HepG2 (cell line): ENCODE results near the gene CLDN15. TPM values are rescaled to one million over a fixed set of nuclear protein-coding genes. Genes with fewer than 3 reads are reported as not detected.

Experiments
- DBP ChIP-seq: sonication (generic); formaldehyde crosslinking; IDR thresholded peaks from 2 replicates; pipeline ENCODE4 v1.4.0; 2020; ENCODE audit warnings: missing genetic modification reagents; ENCODE audit errors: not compliant biosample characterization
- DNMT1 ChIP-seq: sonication (generic); formaldehyde crosslinking; IDR thresholded peaks from 2 replicates; pipeline ENCODE4 v1.5.1; 2020; ENCODE audit warnings: mild to moderate bottlenecking, missing genetic modification reagents
- E2F1 ChIP-seq: sonication (generic); formaldehyde crosslinking; IDR thresholded peaks from 2 replicates; pipeline ENCODE4 v1.5.0; 2020; ENCODE audit warnings: missing genetic modification reagents
- HNRNPL ChIP-seq: fragments of 200-400 bp; formaldehyde crosslinking; IDR thresholded peaks from 2 replicates; pipeline ENCODE4 v1.6.1; 2017; ENCODE audit warnings: mild to moderate bottlenecking, low read depth, low read length
- IRF1 ChIP-seq: sonication (generic); formaldehyde crosslinking; IDR thresholded peaks from 2 replicates; pipeline ENCODE4 v1.4.0; 2020; ENCODE audit warnings: low read depth, mild to moderate bottlenecking, missing genetic modification reagents
- ISL2 ChIP-seq: sonication (generic); formaldehyde crosslinking; IDR thresholded peaks from 2 replicates; pipeline ENCODE4 v1.5.0; 2020; ENCODE audit warnings: missing genetic modification reagents
- KDM2A ChIP-seq: sonication (generic); formaldehyde crosslinking; IDR thresholded peaks from 2 replicates; pipeline ENCODE4 v1.4.0; 2020; ENCODE audit warnings: low read depth, missing genetic modification reagents, borderline replicate concordance
- MEF2D ChIP-seq: sonication (generic); formaldehyde crosslinking; IDR thresholded peaks from 2 replicates; pipeline ENCODE4 v1.5.1; 2020; ENCODE audit warnings: mild to moderate bottlenecking, missing genetic modification reagents
- POGZ ChIP-seq: sonication (generic); formaldehyde crosslinking; IDR thresholded peaks from 2 replicates; pipeline ENCODE4 v1.4.0; 2020; ENCODE audit warnings: mild to moderate bottlenecking, missing genetic modification reagents
- POLR2G ChIP-seq: fragments of 200-400 bp; formaldehyde crosslinking; IDR thresholded peaks from 2 replicates; pipeline ENCODE4 v1.6.1; 2018; ENCODE audit warnings: mild to moderate bottlenecking, low read depth, low read length, moderate library complexity
- PRDM15 ChIP-seq: sonication (generic); formaldehyde crosslinking; IDR thresholded peaks from 2 replicates; pipeline ENCODE4 v1.4.0; 2020; ENCODE audit warnings: missing genetic modification reagents
- RARG ChIP-seq: sonication (generic); formaldehyde crosslinking; IDR thresholded peaks from 2 replicates; pipeline ENCODE4 v1.4.0; 2020; ENCODE audit warnings: low read depth, mild to moderate bottlenecking, missing genetic modification reagents
- RBM39 ChIP-seq: fragments of 200-400 bp; formaldehyde crosslinking; IDR thresholded peaks from one replicate; pipeline ENCODE4 v1.6.1; 2018; ENCODE audit warnings: antibody characterized with exemption, mild to moderate bottlenecking, low read depth, low read length; ENCODE audit not compliant: poor library complexity, severe bottlenecking
- RFXANK ChIP-seq: IDR thresholded peaks from 2 replicates; pipeline ENCODE4 v1.6.1; 2016
- SAP130 ChIP-seq: IDR thresholded peaks from 2 replicates; pipeline ENCODE4 v1.6.1; 2016; ENCODE audit warnings: low read depth
- SP140L ChIP-seq: sonication (generic); formaldehyde crosslinking; IDR thresholded peaks from 2 replicates; pipeline ENCODE4 v1.4.0; 2020; ENCODE audit warnings: missing genetic modification reagents, borderline replicate concordance
- STAT5B ChIP-seq: sonication (generic); formaldehyde crosslinking; IDR thresholded peaks from 2 replicates; pipeline ENCODE4 v1.4.0; 2020; ENCODE audit warnings: missing genetic modification reagents
- TCF7 ChIP-seq: sonication (generic); IDR thresholded peaks from 2 replicates; pipeline ENCODE4 v1.6.1; 2016; ENCODE audit warnings: antibody characterized with exemption, low read depth
- WIZ ChIP-seq: sonication (generic); formaldehyde crosslinking; IDR thresholded peaks from 2 replicates; pipeline ENCODE4 v1.5.1; 2020; ENCODE audit warnings: mild to moderate bottlenecking, missing genetic modification reagents
- ZNF543 ChIP-seq: sonication (generic); formaldehyde crosslinking; IDR thresholded peaks from 2 replicates; pipeline ENCODE4 v1.4.0; 2020; ENCODE audit warnings: mild to moderate bottlenecking, missing genetic modification reagents
- ZNF546 ChIP-seq: sonication (generic); formaldehyde crosslinking; conservative IDR thresholded peaks from 2 replicates; pipeline ENCODE4 v1.8.1; 2023; ENCODE audit warnings: mild to moderate bottlenecking, missing genetic modification reagents
- ZNF737 ChIP-seq: sonication (generic); formaldehyde crosslinking; IDR thresholded peaks from 2 replicates; pipeline ENCODE4 v1.5.0; 2020; ENCODE audit warnings: missing genetic modification reagents, mild to moderate bottlenecking, borderline replicate concordance
- ZNF792 ChIP-seq: IDR thresholded peaks from 2 replicates; pipeline ENCODE4 v1.6.1; 2016
- ZNF816 ChIP-seq: sonication (generic); formaldehyde crosslinking; IDR thresholded peaks from 2 replicates; pipeline ENCODE4 v1.8.0; 2022; ENCODE audit warnings: missing genetic modification reagents, mild to moderate bottlenecking, borderline replicate concordance
- polyA plus RNA-seq, 8 experiments: library from polyadenylated mRNA; depleted of rRNA in 3 of 8; stranded (reverse) in 7 of 8; unstranded in 1 of 8; fragments of >200 nt; fragmentation: Illumina TruSeq in 4 of 8; extraction: Trizol in 4 of 8; gene quantifications; 2 replicates each; pipeline versions ENCODE4 v1.2.1 to v1.2.3, GENCODE V29; 2011 to 2016; ENCODE audit warnings: low read depth in 4 of 8, missing spikeins in 1 of 8, mixed read lengths in 1 of 8; ENCODE audit not compliant: insufficient read depth in 1 of 8
- total RNA-seq, 5 experiments: library from RNA; depleted of rRNA; stranded (reverse); fragments of >200 nt; fragmentation: Illumina TruSeq; extraction: Trizol; gene quantifications; 2 replicates each; pipeline ENCODE4 v1.2.3, GENCODE V29; 2016; ENCODE audit warnings: low read depth in 1 of 5

CLDN15 gene
- total and polyA plus RNA-seq, 2 of the 13 experiments (the other 11 are each of a cell fraction or from before 2014, with no cell fraction given) = 7.1 to 17.8 TPM

GRCh38 chr7:101244375-101245146 lies 7.0 kb upstream of the CLDN15 start, which contains the start of gene FIS1 (continued):
- no peak for TF ChIP-seq TCF7
- TF ChIP-seq MEF2D (CRISPR knock-in tag) = peak; percentile 62; the same call in 1 of the 2 replicates
- no peak for TF ChIP-seq RFXANK
- peak; percentile 48; the same call in 1 of the 2 replicates for TF ChIP-seq POGZ (CRISPR knock-in tag)
- TF ChIP-seq DBP (CRISPR knock-in tag) = peak; percentile 27
- peak; percentile 76 for TF ChIP-seq SAP130 (CRISPR knock-in tag)
- no peak for TF ChIP-seq DNMT1 (CRISPR knock-in tag)
- TF ChIP-seq ZNF543 (CRISPR knock-in tag) = peak; percentile 53; the same call in 1 of the 2 replicates
- TF ChIP-seq ZNF792 = peak; percentile 68; the same call in 1 of the 2 replicates
- 0 out of 2 replicates have a peak, but pooled peaks have one; percentile 29 for TF ChIP-seq WIZ (CRISPR knock-in tag)
- TF ChIP-seq ZNF546 = peak; percentile 86; the same call in 1 of the 2 replicates
- peak; percentile 95 for TF ChIP-seq POLR2G
- peak; percentile 73 for TF ChIP-seq HNRNPL
- no peak for TF ChIP-seq E2F1
- no peak for TF ChIP-seq RARG
- TF ChIP-seq ZNF737 (CRISPR knock-in tag) = 0 out of 2 replicates have a peak, but pooled peaks have one; percentile 28
- no peak for TF ChIP-seq IRF1 (CRISPR knock-in tag)
- peak; percentile 99 for TF ChIP-seq KDM2A (CRISPR knock-in tag)
- TF ChIP-seq SP140L (CRISPR knock-in tag) = no peak; the same call in 1 of the 2 replicates
- peak; percentile 89 for TF ChIP-seq RBM39
- peak; percentile 62 for TF ChIP-seq ISL2
- TF ChIP-seq ZNF816 (CRISPR knock-in tag) = no peak
- TF ChIP-seq STAT5B (CRISPR knock-in tag) = peak; percentile 38; the same call in 1 of the 2 replicates
- 0 out of 2 replicates have a peak, but pooled peaks have one; percentile 7 for TF ChIP-seq PRDM15 (CRISPR knock-in tag)
